Thyroid gland (tissue), 4 donors: ENCODE data around the gene PLEKHA7.

Experiments used
- POLR2A ChIP-seq, 2 donors: fragments of 450-650 bp; IDR thresholded peaks; one replicate each; pipeline ENCODE4 v1.6.1; 2017; ENCODE audit warnings: antibody characterized with exemption in 2 of 2, mild to moderate bottlenecking in 2 of 2, moderate library complexity in 1 of 2
- TF ChIP-seq, protein P1 (sequence below), 6 experiments: fragments of 200-600 bp in 3 of 6; fragments of 450-650 bp in 3 of 6; sonication (generic) in 3 of 6; IDR thresholded peaks; one replicate each; pipeline ENCODE4 v1.5.1; 2016 to 2019; ENCODE audit warnings: antibody characterized with exemption in 6 of 6, mild to moderate bottlenecking in 2 of 6, inconsistent platforms in 1 of 6, moderate library complexity in 1 of 6

DNA sequence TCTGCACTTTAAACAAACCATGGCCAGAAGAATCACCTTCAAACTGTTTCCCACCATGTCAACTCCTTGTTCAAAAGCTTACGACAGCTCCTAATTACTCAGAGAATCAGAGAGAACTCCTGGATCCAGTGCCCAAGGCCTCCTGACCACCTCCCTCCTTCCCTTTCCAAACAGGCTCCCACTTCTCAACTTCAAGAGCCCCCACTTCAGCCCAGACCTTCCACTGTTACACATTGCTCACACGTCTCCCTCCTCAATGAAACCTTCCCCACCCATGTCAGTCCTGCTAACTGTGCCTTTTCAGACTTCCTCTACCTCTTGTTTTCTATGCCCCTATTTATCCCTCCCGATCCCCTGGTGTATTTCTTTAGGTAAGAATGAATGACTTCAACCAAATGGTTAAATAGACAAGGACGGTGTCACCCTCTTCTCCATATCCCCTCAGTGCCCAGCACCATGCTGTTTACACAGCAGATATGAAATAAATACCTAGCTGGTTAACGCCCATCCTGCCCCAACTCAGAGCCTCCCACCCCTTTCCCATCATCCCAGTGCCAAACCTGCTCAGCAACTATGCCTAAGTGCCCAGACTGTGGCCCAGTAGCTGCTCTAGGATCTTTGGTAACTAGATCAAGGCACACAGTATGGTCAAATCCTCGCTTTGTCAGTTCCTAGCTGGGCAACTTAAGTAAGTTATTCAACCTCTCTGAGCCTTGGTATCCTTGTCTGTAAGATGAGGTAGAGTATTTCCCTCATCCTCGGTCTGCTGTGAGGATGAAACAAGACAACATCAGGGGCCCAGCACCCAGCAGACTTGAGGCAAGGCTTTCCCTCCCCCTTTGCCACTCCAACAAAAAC lies 36.8 kb downstream of the PLEKHA7 start:
- TF ChIP-seq, protein P1, sequence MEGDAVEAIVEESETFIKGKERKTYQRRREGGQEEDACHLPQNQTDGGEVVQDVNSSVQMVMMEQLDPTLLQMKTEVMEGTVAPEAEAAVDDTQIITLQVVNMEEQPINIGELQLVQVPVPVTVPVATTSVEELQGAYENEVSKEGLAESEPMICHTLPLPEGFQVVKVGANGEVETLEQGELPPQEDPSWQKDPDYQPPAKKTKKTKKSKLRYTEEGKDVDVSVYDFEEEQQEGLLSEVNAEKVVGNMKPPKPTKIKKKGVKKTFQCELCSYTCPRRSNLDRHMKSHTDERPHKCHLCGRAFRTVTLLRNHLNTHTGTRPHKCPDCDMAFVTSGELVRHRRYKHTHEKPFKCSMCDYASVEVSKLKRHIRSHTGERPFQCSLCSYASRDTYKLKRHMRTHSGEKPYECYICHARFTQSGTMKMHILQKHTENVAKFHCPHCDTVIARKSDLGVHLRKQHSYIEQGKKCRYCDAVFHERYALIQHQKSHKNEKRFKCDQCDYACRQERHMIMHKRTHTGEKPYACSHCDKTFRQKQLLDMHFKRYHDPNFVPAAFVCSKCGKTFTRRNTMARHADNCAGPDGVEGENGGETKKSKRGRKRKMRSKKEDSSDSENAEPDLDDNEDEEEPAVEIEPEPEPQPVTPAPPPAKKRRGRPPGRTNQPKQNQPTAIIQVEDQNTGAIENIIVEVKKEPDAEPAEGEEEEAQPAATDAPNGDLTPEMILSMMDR (IDR thresholded peaks at IDR 0.05): no peak
- no peak for TF ChIP-seq POLR2A (IDR thresholded peaks at IDR 0.05)
